ENCODE measurements around the gene TRAK2.
A peak's percentile ranks its signal among the peaks of the same experiment; 100 is the strongest.

The TRAK2 gene

DNA sequence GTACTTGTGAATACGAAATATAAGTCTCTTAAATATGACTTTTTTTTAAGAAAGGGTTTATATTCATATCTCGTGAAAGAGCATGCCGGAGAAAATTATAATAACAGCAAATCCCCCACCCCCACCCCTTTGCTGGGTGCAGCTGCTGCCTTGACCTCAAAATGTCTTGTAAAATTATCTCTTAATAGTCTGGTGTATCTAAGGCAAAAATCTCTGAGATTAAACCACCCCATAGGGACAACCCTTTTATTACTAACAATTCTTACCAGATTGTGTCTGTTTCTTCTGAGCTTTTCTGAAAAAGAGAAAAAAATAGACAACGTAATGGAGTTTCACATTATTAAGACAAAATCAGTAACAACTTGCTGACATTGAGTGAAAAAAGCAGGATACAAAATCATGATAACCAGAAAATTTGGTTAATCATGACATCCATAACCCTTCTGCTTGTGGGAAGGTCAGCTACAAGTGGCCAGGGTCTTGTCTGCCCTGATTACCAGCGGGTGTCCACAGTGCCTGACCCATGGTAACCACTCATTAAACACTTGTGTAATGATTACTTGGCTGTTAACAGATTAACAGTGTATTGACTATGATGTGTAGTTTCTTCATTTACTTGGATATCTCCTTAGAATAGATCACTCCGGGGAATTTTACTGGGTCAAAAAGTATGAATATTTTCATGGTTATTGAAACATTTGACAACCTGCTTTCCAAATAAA lies 1.8 kb upstream of the TRAK2 start:
- peaks cover 3% of the 10 kb centered on the region; the same call in 1 of the 2 replicates for H3K4me1 ChIP-seq
- H3K36me3 ChIP-seq, result no peaks in the 10 kb centered on the region
- no peaks in the 10 kb centered on the region for H3K27me3 ChIP-seq
- DNase-seq, result no peak
- no peak overlapping the region for H3K4me3 ChIP-seq (ENCODE audit: low read depth, low read length)
- no peaks in the 10 kb centered on the region for H3K9me3 ChIP-seq
- TF ChIP-seq CTCF (IDR thresholded peaks at IDR 0.05; ENCODE audit: low read depth, low read length), result no peak

GRCh38 chr2:201452058-201452921 lies 1.0 kb upstream of the TRAK2 start:
- H3K36me3 ChIP-seq, result peaks cover 4% of the 10 kb centered on the region; the same call in 1 of the 2 replicates
- H3K4me3 ChIP-seq (ENCODE audit: low read depth, low read length), result peak overlapping the region; percentile 98
- H3K9me3 ChIP-seq, result no peaks in the 10 kb centered on the region
- no peak for TF ChIP-seq CTCF (IDR thresholded peaks at IDR 0.05; ENCODE audit: low read depth, low read length)
- H3K27me3 ChIP-seq, result no peaks in the 10 kb centered on the region
- peaks cover 3% of the 10 kb centered on the region; the same call in 1 of the 2 replicates for H3K4me1 ChIP-seq
- DNase-seq, result no peak

DNA sequence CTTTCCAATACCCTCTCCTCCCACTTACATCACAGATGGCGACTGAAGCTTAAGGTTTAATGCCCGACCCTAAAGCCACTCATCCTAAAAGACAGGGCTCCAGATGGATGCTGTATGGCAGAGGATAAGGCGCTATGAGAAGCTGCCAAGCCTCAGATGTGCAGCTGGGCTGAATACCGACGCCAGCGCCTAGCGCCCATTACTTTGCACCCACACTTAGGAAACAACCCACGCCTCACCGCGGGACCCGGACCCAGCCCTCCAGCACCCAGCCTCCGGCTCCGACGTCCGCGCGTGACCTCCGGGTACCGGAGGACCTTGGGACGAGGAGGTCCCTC lies 335 bp downstream of the TRAK2 start:
- no peak for DNase-seq
- TF ChIP-seq CTCF (IDR thresholded peaks at IDR 0.05; ENCODE audit: low read depth, low read length), result no peak

GRCh38 chr2:201448701-201449100 lies 2.6 kb downstream of the TRAK2 start:
- Histone ChIP-seq H3K4me1 (peaks cover 6% of the 10 kb centered on the region), H3K27me3 (no peaks in the 10 kb centered on the region), H3K36me3 (peaks cover 4% of the 10 kb centered on the region; the same call in 1 of the 2 replicates), H3K4me3 (ENCODE audit: low read depth, low read length) (no peak overlapping the region), H3K9me3 (no peaks in the 10 kb centered on the region)
- DNase-seq, result no peak
- TF ChIP-seq CTCF (IDR thresholded peaks at IDR 0.05; ENCODE audit: low read depth, low read length), result no peak

More for the DNA sequence above, 335 bp downstream of the TRAK2 start:
- Histone ChIP-seq H3K27me3 (no peaks in the 10 kb centered on the region), H3K36me3 (peaks cover 4% of the 10 kb centered on the region; the same call in 1 of the 2 replicates), H3K4me3 (ENCODE audit: low read depth, low read length) (peak overlapping the region; percentile 98), H3K9me3 (no peaks in the 10 kb centered on the region), H3K4me1 (peaks cover 6% of the 10 kb centered on the region)

- Histone ChIP-seq H3K9me3 (no peaks in the 10 kb centered on the region), H3K4me1 (peaks cover 9% of the 10 kb centered on the region), H3K27me3 (no peaks in the 10 kb centered on the region), H3K4me3 (ENCODE audit: low read depth, low read length) (no peak overlapping the region), H3K36me3 (peaks cover 4% of the 10 kb centered on the region; the same call in 1 of the 2 replicates)
- no peak for TF ChIP-seq CTCF (IDR thresholded peaks at IDR 0.05; ENCODE audit: low read depth, low read length)
- no peak for DNase-seq
Observed at GRCh38 chr2:201448061-201448460, 3.2 kb downstream of the TRAK2 start.

All from BE2C (cell line).